Smooth muscle cell of the coronary artery (primary cell): ENCODE data around the gene GPAT2. TPM values are rescaled to one million over a fixed set of nuclear protein-coding genes. Genes with fewer than 3 reads are reported as not detected.

Experiments
- total RNA-seq: library from RNA; depleted of rRNA; stranded (reverse); fragments of >200 nt; gene quantifications from 2 replicates; pipeline ENCODE4 v1.2.3, GENCODE V29; 2014; ENCODE audit warnings: low replicate concordance

Gene GPAT2, protein sequence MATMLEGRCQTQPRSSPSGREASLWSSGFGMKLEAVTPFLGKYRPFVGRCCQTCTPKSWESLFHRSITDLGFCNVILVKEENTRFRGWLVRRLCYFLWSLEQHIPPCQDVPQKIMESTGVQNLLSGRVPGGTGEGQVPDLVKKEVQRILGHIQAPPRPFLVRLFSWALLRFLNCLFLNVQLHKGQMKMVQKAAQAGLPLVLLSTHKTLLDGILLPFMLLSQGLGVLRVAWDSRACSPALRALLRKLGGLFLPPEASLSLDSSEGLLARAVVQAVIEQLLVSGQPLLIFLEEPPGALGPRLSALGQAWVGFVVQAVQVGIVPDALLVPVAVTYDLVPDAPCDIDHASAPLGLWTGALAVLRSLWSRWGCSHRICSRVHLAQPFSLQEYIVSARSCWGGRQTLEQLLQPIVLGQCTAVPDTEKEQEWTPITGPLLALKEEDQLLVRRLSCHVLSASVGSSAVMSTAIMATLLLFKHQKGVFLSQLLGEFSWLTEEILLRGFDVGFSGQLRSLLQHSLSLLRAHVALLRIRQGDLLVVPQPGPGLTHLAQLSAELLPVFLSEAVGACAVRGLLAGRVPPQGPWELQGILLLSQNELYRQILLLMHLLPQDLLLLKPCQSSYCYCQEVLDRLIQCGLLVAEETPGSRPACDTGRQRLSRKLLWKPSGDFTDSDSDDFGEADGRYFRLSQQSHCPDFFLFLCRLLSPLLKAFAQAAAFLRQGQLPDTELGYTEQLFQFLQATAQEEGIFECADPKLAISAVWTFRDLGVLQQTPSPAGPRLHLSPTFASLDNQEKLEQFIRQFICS
- total RNA-seq = 1.9 and 12.7 TPM in 2 replicates

DNA sequence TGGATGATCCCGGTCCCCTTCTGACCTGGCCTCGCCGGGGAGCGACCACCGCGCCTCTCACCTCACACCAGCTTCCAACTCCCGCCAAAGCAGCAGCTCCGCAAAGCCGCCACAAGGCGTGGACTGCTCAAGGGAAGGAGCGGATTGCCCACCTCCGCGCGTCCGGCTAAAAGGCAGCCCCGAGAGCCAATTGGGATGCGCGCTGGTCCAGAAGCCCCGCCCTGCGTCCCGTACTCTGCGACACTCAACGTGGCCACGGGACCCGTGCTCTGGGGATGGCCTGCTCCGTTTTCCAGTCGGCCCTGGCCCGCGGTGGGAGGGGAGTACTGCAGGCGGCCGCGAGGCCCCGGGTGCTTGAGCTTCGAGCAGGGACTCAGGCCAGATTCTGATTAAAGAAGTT, at the start of gene GPAT2:
GPAT2 (minus strand) TSS at position 125 of the 400 bp plus-strand sequence. CDS start 2,557 bp downstream, outside the sequence.

DNA sequence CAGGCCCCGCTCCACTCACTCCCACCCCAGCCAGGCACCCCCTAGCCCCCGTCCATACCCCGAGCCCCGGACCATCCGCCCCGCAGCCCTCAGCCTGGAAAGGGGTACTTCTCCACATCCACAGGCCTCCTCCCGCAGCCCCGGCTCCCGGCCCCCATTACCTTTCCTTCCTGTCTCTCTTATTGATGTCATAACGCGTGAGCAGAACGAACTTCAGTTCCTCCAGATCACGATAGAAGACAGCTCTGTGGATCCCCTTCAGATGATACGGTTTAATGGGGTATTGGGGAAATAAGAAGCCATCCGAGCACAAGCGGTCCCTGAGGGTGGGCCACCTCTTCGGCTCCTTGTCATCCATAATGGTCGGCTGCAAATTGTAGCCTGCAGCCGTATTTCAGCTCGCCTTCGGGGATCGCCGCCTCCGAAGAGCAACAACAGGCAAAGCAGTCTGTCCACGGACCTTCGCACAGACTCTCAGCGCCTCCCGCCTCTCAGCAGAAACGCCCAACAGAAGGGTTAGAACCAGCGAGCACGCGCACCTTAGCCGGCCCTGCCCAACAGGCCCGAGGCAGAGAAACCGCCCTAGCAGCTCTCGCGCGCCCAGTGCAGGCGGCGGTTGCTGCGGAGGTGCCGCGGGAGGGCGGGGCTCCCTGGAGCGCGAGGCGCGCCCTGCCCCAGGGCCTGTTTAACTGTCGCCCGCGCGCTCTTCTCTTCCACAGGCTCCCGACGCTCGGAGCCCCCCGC, 43.2 kb downstream of the GPAT2 start, which contains the start of gene ANKRD36C:
ANKRD36C (minus strand) TSS at position 474 of the 744 bp plus-strand sequence; CDS start at position 358, 116 bp downstream.

Other genes starting within 250 kb of the GPAT2 start
- gene ANKRD36C, start 43.1 kb downstream of the GPAT2 start, total RNA-seq = 24.8 and 25.1 TPM in 2 replicates
- gene ADRA2B, start 81.7 kb upstream of the GPAT2 start, total RNA-seq = 3.5 TPM in 1 of 2 replicates, not detected in the other
- gene ASTL, start 103.6 kb upstream of the GPAT2 start, total RNA-seq = not detected in 2 replicates
- 0.12 and 0.38 TPM in 2 replicates for gene DUSP2, start 110.5 kb upstream of the GPAT2 start, total RNA-seq
- gene STARD7, start 173.9 kb upstream of the GPAT2 start, total RNA-seq = 82.5 and 111 TPM in 2 replicates
- 12.4 and 13.9 TPM in 2 replicates for gene TMEM127, start 231.1 kb upstream of the GPAT2 start, total RNA-seq
- gene CIAO1, start 231.3 kb upstream of the GPAT2 start, total RNA-seq = 49.0 and 70.7 TPM in 2 replicates